Lung (tissue), 12 donors: Measurements from ENCODE around the gene CHRD. TPM values are rescaled to one million over a fixed set of nuclear protein-coding genes. Genes with fewer than 3 reads are reported as not detected.
A peak's percentile ranks its signal among the peaks of the same experiment; 100 is the strongest.

Experiments
- ATAC-seq: fragments of 200-7000 bp; cut with Tn5 transposase; one replicate; pipeline ENCODE4 v1.9.1; 2020; ENCODE audit warnings: moderate number of reproducible peaks; ENCODE audit not compliant: insufficient read depth, low FRiP score
- DNase-seq, 3 donors: peaks; one replicate each; pipeline ENCODE4 v3.0.0-alpha.2; 2013 to 2017
- H3K27ac ChIP-seq, 2 donors: one replicate each; pipeline ENCODE4 v1.5.1; 2013; ENCODE audit warnings: mild to moderate bottlenecking in 2 of 2, moderate library complexity in 2 of 2, control low read depth in 1 of 2, inconsistent platforms in 1 of 2, low read depth in 1 of 2, low read length in 1 of 2
- H3K27me3 ChIP-seq, 3 donors: one replicate each; pipeline ENCODE4 v1.5.1; 2013; ENCODE audit warnings: low read length in 2 of 3; ENCODE audit not compliant: control insufficient read depth in 3 of 3, insufficient read depth in 3 of 3
- H3K36me3 ChIP-seq, 4 donors: one replicate each; pipeline ENCODE4 v1.5.1; 2013; ENCODE audit warnings: low read length in 4 of 4, mild to moderate bottlenecking in 1 of 4, moderate library complexity in 1 of 4; ENCODE audit not compliant: control insufficient read depth in 4 of 4, insufficient read depth in 4 of 4
- H3K4me1 ChIP-seq, 5 donors: one replicate each; pipeline ENCODE4 v1.5.1; 2013; ENCODE audit warnings: low read length in 5 of 5, mild to moderate bottlenecking in 2 of 5, moderate library complexity in 1 of 5; ENCODE audit not compliant: control insufficient read depth in 5 of 5, insufficient read depth in 5 of 5
- H3K4me3 ChIP-seq: one replicate; pipeline ENCODE4 v1.5.1; 2013; ENCODE audit warnings: mild to moderate bottlenecking, control low read depth, moderate library complexity
- H3K9ac ChIP-seq, 2 donors: one replicate each; pipeline ENCODE4 v1.5.1; 2013; ENCODE audit warnings: low read length in 2 of 2, control low read depth in 1 of 2; ENCODE audit not compliant: insufficient read depth in 1 of 2
- H3K9me3 ChIP-seq, 4 donors: one replicate each; pipeline ENCODE4 v1.5.1; 2013; ENCODE audit warnings: low read length in 3 of 4, mild to moderate bottlenecking in 1 of 4, moderate library complexity in 1 of 4; ENCODE audit not compliant: control insufficient read depth in 4 of 4, insufficient read depth in 3 of 4
- WGBS, 2 donors: extraction: QIAGEN DNeasy Blood & Tissue Kit; methylation state at CpG; one replicate each; pipeline ENCODE4 v1.1.7; 2013; 5-methylcytosine and 5-hydroxymethylcytosine counted together
- polyA plus RNA-seq, 2 donors: library from polyadenylated mRNA; stranded (reverse); fragments of 200-250 nt; gene quantifications; one replicate each; pipeline ENCODE4 v1.2.1, GENCODE V29; 2013
- total RNA-seq, 2 donors: library from RNA; depleted of rRNA in 1 of 2; stranded (reverse); fragments of >200 nt in 1 of 2; gene quantifications; one replicate each; pipeline ENCODE4 v1.2.1, GENCODE V29; 2014 to 2021
- TF ChIP-seq, protein P1 (sequence below): IDR thresholded peaks from 2 replicates; pipeline ENCODE4 v1.5.1; 2012; ENCODE audit warnings: mild to moderate bottlenecking; ENCODE audit errors: control extremely low read depth, extremely low read depth
- donor health status: control.
- donor health status: control.
- donor health status: Bipolar disorder and iron deficiency.
- donor health status: healthy.
- donor health status: DM: yes; HTN: yes; CAD: no.

CHRD gene
- total and polyA plus RNA-seq, 4 donors: 4.2 to 16.7 (median 5.8) TPM

DNA sequence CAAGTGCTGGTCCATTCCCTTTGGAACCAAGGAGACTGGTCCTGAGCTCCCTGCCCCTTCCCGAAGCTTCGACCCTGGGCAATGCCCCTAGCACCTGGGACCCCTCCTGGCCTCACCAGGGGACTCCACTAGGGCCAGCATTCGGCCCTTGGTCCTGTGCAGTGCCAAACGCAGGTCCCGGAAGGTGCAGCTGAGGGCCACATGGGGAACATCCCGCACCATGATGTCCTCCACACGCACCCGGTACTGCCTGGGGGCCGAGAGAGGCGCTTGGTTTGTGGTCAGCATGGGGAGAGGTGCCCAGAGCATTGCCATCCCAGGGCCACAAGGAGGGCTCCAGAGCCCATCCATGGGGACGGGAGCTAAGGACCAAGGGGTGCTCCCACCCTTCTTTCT lies 26.3 kb upstream of the CHRD start:
- Histone ChIP-seq H3K9me3 (no peaks in the 10 kb centered on the region), H3K36me3 (peaks cover 0 to 12% (median 7%) of the 10 kb centered on the region in 4 donors), H3K27ac (no peak overlapping the region), H3K4me3 (no peak overlapping the region), H3K9ac (no peak overlapping the region), H3K4me1 (peaks cover 0 to 11% (median 0%) of the 10 kb centered on the region in 5 donors), H3K27me3 (no peaks in the 10 kb centered on the region)
- ATAC-seq (no peak), DNase-seq (no peak)
- TF ChIP-seq, protein P1, sequence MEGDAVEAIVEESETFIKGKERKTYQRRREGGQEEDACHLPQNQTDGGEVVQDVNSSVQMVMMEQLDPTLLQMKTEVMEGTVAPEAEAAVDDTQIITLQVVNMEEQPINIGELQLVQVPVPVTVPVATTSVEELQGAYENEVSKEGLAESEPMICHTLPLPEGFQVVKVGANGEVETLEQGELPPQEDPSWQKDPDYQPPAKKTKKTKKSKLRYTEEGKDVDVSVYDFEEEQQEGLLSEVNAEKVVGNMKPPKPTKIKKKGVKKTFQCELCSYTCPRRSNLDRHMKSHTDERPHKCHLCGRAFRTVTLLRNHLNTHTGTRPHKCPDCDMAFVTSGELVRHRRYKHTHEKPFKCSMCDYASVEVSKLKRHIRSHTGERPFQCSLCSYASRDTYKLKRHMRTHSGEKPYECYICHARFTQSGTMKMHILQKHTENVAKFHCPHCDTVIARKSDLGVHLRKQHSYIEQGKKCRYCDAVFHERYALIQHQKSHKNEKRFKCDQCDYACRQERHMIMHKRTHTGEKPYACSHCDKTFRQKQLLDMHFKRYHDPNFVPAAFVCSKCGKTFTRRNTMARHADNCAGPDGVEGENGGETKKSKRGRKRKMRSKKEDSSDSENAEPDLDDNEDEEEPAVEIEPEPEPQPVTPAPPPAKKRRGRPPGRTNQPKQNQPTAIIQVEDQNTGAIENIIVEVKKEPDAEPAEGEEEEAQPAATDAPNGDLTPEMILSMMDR: no peak
- WGBS, 2 donors: 94 to 96% methylated on average over 11 of the region's 11 CpGs

- 50 to 52% methylated on average over 18 of the region's 18 CpGs for WGBS, 2 donors
- Histone ChIP-seq H3K9ac (no peak overlapping the region), H3K4me1 (peaks cover 0 to 15% (median 2%) of the 10 kb centered on the region in 5 donors), H3K27me3 (no peaks in the 10 kb centered on the region), H3K36me3 (peaks cover 0 to 13% (median 7%) of the 10 kb centered on the region in 4 donors), H3K27ac (no peak overlapping the region), H3K9me3 (no peaks in the 10 kb centered on the region), H3K4me3 (no peak overlapping the region)
- DNase-seq (no peak), ATAC-seq (no peak)
- TF ChIP-seq, protein P1: peak; percentile 39
These were observed 25.6 kb upstream of the CHRD start for GRCh38 chr3:184354121-184354728.

DNA sequence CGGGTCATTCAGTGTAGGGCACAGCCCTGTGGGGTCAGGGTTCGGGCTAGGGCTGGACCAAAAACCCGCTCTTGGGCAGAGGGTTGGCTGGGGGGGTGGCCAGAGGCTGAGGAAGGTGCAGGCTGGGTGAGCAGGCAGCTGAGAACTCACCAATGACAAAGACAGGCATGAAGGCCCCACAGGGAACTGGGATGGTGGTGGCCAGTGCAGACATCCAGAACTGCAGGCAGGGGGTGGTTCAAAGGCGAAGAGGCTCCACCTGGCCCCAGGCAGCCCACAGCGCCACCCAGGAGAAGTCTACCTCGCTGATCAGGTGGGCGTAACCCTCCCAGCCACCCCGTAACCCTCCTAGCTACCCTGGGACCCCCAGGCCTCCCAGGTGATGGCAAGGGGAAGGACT lies 25.1 kb upstream of the CHRD start:
- DNase-seq (no peak), ATAC-seq (no peak)
- TF ChIP-seq, protein P1: no peak
- no peak overlapping the region for H3K4me3 ChIP-seq
- no peak overlapping the region for H3K9ac ChIP-seq
- no peaks in the 10 kb centered on the region for H3K27me3 ChIP-seq
- no peaks in the 10 kb centered on the region for H3K9me3 ChIP-seq
- WGBS, 2 donors: 81 to 83% methylated on average over 8 of the region's 8 CpGs
- H3K36me3 ChIP-seq: peaks cover 0 to 13% (median 7%) of the 10 kb centered on the region in 4 donors
- H3K4me1 ChIP-seq: peaks cover 0 to 15% (median 2%) of the 10 kb centered on the region in 5 donors
- no peak overlapping the region for H3K27ac ChIP-seq
